SU-DHL-6 (cell line): ENCODE results near the gene PPP2R3A.

ENCODE experiments used
- CTCF ChIP-seq: fragments of 200-600 bp; sonication (generic); IDR thresholded peaks from one replicate; pipeline ENCODE4 v1.5.1; 2017; ENCODE audit warnings: antibody characterized with exemption, mild to moderate bottlenecking, low read length, moderate library complexity; ENCODE audit not compliant: insufficient read depth, poor library complexity, severe bottlenecking
- EZH2phosphoT487 ChIP-seq: fragments of 200-600 bp; sonication (generic), shearing (Covaris generic); conservative IDR thresholded peaks from 2 replicates; pipeline ENCODE4 v1.6.1; 2018; ENCODE audit warnings: mild to moderate bottlenecking, antibody characterized with exemption, low read length, moderate library complexity, mixed read lengths

DNA sequence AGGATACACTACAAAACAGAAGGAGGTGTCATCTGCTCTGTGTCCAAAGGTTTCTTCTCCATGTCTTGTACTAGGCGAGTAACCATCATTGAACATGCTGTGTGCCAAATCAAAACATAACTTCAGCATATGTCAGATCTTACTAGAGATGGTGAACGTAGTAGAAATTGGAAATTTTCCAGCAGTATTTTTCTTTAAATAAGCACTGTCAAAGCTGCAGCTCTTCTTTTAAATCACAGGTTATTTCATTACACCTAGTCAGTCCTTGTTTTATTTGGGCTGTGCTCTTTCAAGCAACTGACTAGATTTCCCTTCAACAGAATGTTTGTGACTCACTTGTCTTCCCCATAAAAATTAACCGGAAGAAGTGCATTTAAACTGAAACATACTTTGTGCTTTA lies 184.1 kb downstream of the PPP2R3A start:
- TF ChIP-seq CTCF (no peak), EZH2phosphoT487 (no peak)
